ENCODE results near the gene BTBD1. TPM values are rescaled to one million over a fixed set of nuclear protein-coding genes. Genes with fewer than 3 reads are reported as not detected.
"Not testable (repeated sequence)": the region's sequence is repeated elsewhere in the genome, so short reads cannot be mapped to it uniquely, and the experiment has no call there.

BTBD1 gene
- total RNA-seq, 1 experiment from 2014 or later, result 36.1 TPM

DNA sequence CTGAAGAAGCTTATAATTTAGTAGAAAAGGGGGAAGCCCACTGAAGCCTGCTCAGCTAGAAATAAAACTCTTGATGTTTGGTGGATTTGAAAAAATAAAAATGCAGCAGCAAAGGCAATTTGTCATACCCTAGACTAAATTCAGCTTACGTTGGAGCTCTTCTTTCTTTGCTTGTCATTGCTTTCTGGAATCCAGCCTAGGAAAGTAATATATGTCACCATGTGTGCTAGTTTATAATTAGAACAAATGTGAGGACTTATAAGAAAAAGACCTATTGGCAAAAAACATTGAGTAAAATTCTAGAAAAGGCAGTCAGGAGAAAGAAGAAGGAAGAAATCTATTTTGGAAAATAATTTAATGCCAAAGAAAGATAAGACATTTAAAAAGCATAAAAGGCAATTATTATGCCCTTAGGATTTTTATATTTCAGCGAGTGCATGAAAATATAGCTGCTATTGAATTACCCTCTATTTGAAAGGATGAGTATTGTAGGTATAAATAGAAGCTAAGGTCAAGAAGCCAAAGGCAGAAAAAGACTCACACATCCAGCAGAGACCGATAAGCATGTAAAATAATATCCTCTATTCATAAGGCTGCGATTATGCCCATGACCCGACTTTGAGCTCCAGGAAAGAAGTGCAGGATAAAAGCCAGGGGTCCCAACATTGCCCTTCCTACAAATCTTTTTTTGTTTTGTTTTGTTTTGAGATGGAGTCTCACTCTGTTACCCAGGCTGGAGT is 10.6 kb upstream of the BTBD1 start:
- peaks cover 14% of the 10 kb centered on the region for H3K27me3 Mint-ChIP-seq (ENCODE audit: insufficient read depth, unreplicated experiment)

DNA sequence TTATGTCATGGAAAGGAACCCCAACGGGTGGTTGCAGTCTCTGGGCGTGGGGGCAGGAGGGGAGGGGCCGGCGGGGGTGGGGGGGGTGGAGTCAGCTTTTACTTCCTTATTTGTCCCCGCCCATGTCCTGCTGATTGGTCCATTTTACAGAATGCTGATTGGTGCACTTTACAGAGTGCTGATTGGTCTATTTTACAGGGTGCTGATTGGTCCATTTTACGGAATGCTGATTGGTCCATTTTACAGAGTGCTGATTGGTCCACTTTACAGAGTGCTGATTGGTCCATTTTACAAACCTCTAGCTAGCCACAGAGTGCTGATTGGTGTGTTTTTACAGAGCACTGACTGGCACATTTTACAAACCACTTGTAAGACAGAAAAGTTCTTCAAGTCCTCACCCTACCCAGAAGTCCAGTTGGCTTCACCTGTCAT is 2.2 kb upstream of the BTBD1 start:
- H3K9me3 ChIP-seq; H3K4me1 Mint-ChIP-seq (ENCODE audit: low read depth, unreplicated experiment); H3K4me3 ChIP-seq (ENCODE audit: low read depth, low read length); H3K27me3 ChIP-seq (replicated peaks; ENCODE audit: control insufficient read depth, insufficient read depth, low read length); H3K27me3 Mint-ChIP-seq (ENCODE audit: insufficient read depth, unreplicated experiment); H3K27ac Mint-ChIP-seq (ENCODE audit: unreplicated experiment); BruUV-seq (replicated peaks); H3K4me3 Mint-ChIP-seq (ENCODE audit: unreplicated experiment); H3K36me3 ChIP-seq (ENCODE audit: control insufficient read depth, insufficient read depth, low read length); POLR2A ChIA-PET: not testable (repeated sequence)
- Mint-ChIP-seq H3K36me3 (ENCODE audit: insufficient read depth, unreplicated experiment) (peaks cover 15% of the 10 kb centered on the region), H3K9me3 (ENCODE audit: unreplicated experiment) (peaks cover 16% of the 10 kb centered on the region)
- DNase-seq, result peak; percentile 35 to 55
- H3K4me1 ChIP-seq, result peaks cover 16% of the 10 kb centered on the region
- CTCF ChIA-PET, result interaction anchor here (0.7 kb wide), 1 partner anchor 167 kb away, joined by 3 read pairs; no protein-coding TSS in a partner anchor
- intact Hi-C loops (cut with micrococcal nuclease; ENCODE audit: unreplicated experiment), result loop anchor here (5.0 kb wide), 1 partner anchor 57 kb away; the partner anchor contains the start of gene C15orf40

More for the DNA sequence above, 10.6 kb upstream of the BTBD1 start:
- no TSS peak for BruUV-seq (replicated peaks)
- CTCF ChIA-PET, result interaction anchor here (0.6 kb wide), 1 partner anchor 11 kb away, joined by 6 read pairs; no protein-coding TSS in a partner anchor
- Mint-ChIP-seq H3K27ac (ENCODE audit: unreplicated experiment) (no peak overlapping the region), H3K36me3 (ENCODE audit: insufficient read depth, unreplicated experiment) (no peaks in the 10 kb centered on the region), H3K4me3 (ENCODE audit: unreplicated experiment) (no peak overlapping the region), H3K4me1 (ENCODE audit: low read depth, unreplicated experiment) (no peaks in the 10 kb centered on the region), H3K9me3 (ENCODE audit: unreplicated experiment) (peaks cover 18% of the 10 kb centered on the region)
- no peak overlapping the region for H3K4me3 ChIP-seq (ENCODE audit: low read depth, low read length)
- peaks cover 13% of the 10 kb centered on the region; the same call in 1 of the 2 replicates for H3K9me3 ChIP-seq
- H3K27me3 ChIP-seq (replicated peaks; ENCODE audit: control insufficient read depth, insufficient read depth, low read length), result no peaks in the 10 kb centered on the region
- POLR2A ChIA-PET, result no interaction called here
- H3K36me3 ChIP-seq (ENCODE audit: control insufficient read depth, insufficient read depth, low read length), result no peaks in the 10 kb centered on the region
- intact Hi-C loops (cut with micrococcal nuclease; ENCODE audit: unreplicated experiment), result no loop called here
- TF ChIP-seq, protein P1, sequence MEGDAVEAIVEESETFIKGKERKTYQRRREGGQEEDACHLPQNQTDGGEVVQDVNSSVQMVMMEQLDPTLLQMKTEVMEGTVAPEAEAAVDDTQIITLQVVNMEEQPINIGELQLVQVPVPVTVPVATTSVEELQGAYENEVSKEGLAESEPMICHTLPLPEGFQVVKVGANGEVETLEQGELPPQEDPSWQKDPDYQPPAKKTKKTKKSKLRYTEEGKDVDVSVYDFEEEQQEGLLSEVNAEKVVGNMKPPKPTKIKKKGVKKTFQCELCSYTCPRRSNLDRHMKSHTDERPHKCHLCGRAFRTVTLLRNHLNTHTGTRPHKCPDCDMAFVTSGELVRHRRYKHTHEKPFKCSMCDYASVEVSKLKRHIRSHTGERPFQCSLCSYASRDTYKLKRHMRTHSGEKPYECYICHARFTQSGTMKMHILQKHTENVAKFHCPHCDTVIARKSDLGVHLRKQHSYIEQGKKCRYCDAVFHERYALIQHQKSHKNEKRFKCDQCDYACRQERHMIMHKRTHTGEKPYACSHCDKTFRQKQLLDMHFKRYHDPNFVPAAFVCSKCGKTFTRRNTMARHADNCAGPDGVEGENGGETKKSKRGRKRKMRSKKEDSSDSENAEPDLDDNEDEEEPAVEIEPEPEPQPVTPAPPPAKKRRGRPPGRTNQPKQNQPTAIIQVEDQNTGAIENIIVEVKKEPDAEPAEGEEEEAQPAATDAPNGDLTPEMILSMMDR (IDR thresholded peaks at IDR 0.05; ENCODE audit: insufficient read depth in 1 of 2, low read depth in 1 of 2, low read length in 1 of 2, severe bottlenecking in 1 of 2, unreplicated experiment in 1 of 2), result no peak
- no peak for DNase-seq
- H3K4me1 ChIP-seq, result no peaks in the 10 kb centered on the region

DNA sequence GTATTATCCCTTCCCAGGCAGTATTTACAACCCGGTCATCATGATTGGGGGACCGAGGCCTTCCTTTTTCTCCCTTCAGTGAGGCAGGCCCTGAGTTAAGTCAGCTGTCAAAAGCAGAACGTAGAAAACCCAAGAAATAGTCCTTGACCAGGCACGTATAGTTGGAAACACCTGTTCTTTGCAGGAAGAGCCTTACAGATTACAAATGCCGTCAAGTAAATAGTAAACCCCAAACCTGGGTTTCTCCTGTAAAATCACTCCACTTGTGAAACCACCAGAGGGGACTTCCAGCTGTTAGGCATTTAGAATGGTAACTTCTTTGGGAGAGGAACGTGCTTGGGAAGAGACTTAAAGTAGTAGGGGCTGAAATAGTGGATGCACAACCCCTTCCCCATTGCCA is 1.0 kb upstream of the BTBD1 start:
- Mint-ChIP-seq H3K4me1 (ENCODE audit: low read depth, unreplicated experiment) (peaks cover 10% of the 10 kb centered on the region), H3K27ac (ENCODE audit: unreplicated experiment) (no peak overlapping the region), H3K9me3 (ENCODE audit: unreplicated experiment) (peaks cover 9% of the 10 kb centered on the region), H3K36me3 (ENCODE audit: insufficient read depth, unreplicated experiment) (peaks cover 15% of the 10 kb centered on the region), H3K4me3 (ENCODE audit: unreplicated experiment) (peak overlapping the region; percentile 75), H3K27me3 (ENCODE audit: insufficient read depth, unreplicated experiment) (no peaks in the 10 kb centered on the region)
- H3K4me3 ChIP-seq (ENCODE audit: low read depth, low read length), result no peak overlapping the region
- peaks cover 24% of the 10 kb centered on the region for H3K4me1 ChIP-seq
- ChIA-PET POLR2A (no interaction called here), CTCF (no interaction called here)
- BruUV-seq (replicated peaks), result no TSS peak
- TF ChIP-seq, protein P1 (IDR thresholded peaks at IDR 0.05; ENCODE audit: insufficient read depth in 1 of 2, low read depth in 1 of 2, low read length in 1 of 2, severe bottlenecking in 1 of 2, unreplicated experiment in 1 of 2), result no peak
- intact Hi-C loops (cut with micrococcal nuclease; ENCODE audit: unreplicated experiment), result loop anchor here (5.0 kb wide), 1 partner anchor 56 kb away; the partner anchor contains the start of gene C15orf40
- H3K36me3 ChIP-seq (ENCODE audit: control insufficient read depth, insufficient read depth, low read length), result no peaks in the 10 kb centered on the region; the same call in 1 of the 2 replicates
- DNase-seq, result no peak
- H3K9me3 ChIP-seq, result peaks cover 1% of the 10 kb centered on the region; the same call in 1 of the 2 replicates
- H3K27me3 ChIP-seq (replicated peaks; ENCODE audit: control insufficient read depth, insufficient read depth, low read length), result no peaks in the 10 kb centered on the region

All from Caco-2 (cell line).